ENCODE results near the gene D2HGDH.

DNA sequence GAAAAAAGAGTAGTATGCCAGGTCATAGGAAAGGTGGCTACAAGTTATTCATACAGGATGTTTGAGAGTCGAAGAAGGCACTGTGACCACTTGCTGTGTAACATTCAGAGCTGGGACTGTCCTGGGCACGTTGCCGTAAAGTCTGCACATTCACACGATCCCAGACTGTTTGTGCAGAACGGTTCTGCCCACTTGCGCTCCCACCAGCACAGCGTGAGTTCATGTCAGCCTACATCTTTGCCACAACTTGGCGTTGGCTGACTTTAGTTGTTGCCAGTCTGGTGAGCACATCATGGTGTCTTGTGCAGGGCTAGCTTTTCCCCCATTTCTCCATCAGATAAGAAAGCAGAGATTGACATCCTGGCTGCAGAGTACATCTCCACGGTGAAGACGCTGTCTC lies 25.6 kb upstream of the D2HGDH start:
- TF ChIP-seq, protein P1, sequence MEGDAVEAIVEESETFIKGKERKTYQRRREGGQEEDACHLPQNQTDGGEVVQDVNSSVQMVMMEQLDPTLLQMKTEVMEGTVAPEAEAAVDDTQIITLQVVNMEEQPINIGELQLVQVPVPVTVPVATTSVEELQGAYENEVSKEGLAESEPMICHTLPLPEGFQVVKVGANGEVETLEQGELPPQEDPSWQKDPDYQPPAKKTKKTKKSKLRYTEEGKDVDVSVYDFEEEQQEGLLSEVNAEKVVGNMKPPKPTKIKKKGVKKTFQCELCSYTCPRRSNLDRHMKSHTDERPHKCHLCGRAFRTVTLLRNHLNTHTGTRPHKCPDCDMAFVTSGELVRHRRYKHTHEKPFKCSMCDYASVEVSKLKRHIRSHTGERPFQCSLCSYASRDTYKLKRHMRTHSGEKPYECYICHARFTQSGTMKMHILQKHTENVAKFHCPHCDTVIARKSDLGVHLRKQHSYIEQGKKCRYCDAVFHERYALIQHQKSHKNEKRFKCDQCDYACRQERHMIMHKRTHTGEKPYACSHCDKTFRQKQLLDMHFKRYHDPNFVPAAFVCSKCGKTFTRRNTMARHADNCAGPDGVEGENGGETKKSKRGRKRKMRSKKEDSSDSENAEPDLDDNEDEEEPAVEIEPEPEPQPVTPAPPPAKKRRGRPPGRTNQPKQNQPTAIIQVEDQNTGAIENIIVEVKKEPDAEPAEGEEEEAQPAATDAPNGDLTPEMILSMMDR (IDR thresholded peaks at IDR 0.05): no peak
- TF ChIP-seq POLR2A (IDR thresholded peaks at IDR 0.05): no peak
